GM18909 (cell line): ENCODE measurements around the gene BBS5.
"Not testable (repeated sequence)": the region's sequence is repeated elsewhere in the genome, so short reads cannot be mapped to it uniquely, and the experiment has no call there.

Experiments used
- ATAC-seq: cut with Tn5 transposase; IDR thresholded peaks from one replicate; pipeline ENCODE4 v1.9.1; 2021; ENCODE audit warnings: mild to moderate bottlenecking; ENCODE audit not compliant: unreplicated experiment, poor library complexity

The BBS5 gene

GRCh38 chr2:169480079-169480465 lies 778 bp downstream of the BBS5 start:
- ATAC-seq, result no peak

GRCh38 chr2:169485650-169486138 lies 6.4 kb downstream of the BBS5 start:
- no peak for ATAC-seq

- ATAC-seq, result no peak
These were observed 7.2 kb downstream of the BBS5 start for GRCh38 chr2:169486487-169486886.

- ATAC-seq, result no peak
These were observed 11.5 kb downstream of the BBS5 start for GRCh38 chr2:169490834-169491233.

GRCh38 chr2:169491378-169491777 lies 12.1 kb downstream of the BBS5 start:
- ATAC-seq, result no peak

- ATAC-seq, result no peak
These were observed 14.1 kb downstream of the BBS5 start for GRCh38 chr2:169493360-169493759.

- no peak for ATAC-seq
These were observed 16.1 kb downstream of the BBS5 start for GRCh38 chr2:169495310-169495928.

- no peak for ATAC-seq
These were observed 25.4 kb downstream of the BBS5 start for GRCh38 chr2:169504651-169505050.

- no peak for ATAC-seq
These were observed 28.4 kb downstream of the BBS5 start for GRCh38 chr2:169507698-169508097.

- ATAC-seq, result no peak
These were observed 30.1 kb downstream of the BBS5 start, which contains the start of gene KLHL41 for GRCh38 chr2:169509298-169509885. Gene KLHL41 (plus strand): TSS chr2:169509702. CDS start chr2:169509779, 77 bp downstream.

GRCh38 chr2:169509955-169510354 lies 30.7 kb downstream of the BBS5 start:
- ATAC-seq, result no peak

GRCh38 chr2:169510496-169510895 lies 31.2 kb downstream of the BBS5 start:
- no peak for ATAC-seq

- ATAC-seq, result no peak
These were observed 32.5 kb downstream of the BBS5 start for GRCh38 chr2:169511818-169512217.

- no peak for ATAC-seq
These were observed 33.2 kb downstream of the BBS5 start for GRCh38 chr2:169512525-169512924.

GRCh38 chr2:169513094-169513493 lies 33.8 kb downstream of the BBS5 start:
- ATAC-seq, result no peak

GRCh38 chr2:169513926-169514325 lies 34.6 kb downstream of the BBS5 start:
- ATAC-seq, result no peak

GRCh38 chr2:169514758-169515157 lies 35.5 kb downstream of the BBS5 start:
- ATAC-seq, result not testable (repeated sequence)

- ATAC-seq, result not testable (repeated sequence)
These were observed 37.2 kb downstream of the BBS5 start for GRCh38 chr2:169516488-169516995.

- ATAC-seq, result no peak
These were observed 41.6 kb downstream of the BBS5 start for GRCh38 chr2:169520896-169521295.

GRCh38 chr2:169523681-169524080 lies 44.4 kb downstream of the BBS5 start:
- ATAC-seq, result no peak

- ATAC-seq, result no peak
These were observed 46.1 kb downstream of the BBS5 start for GRCh38 chr2:169525434-169525833.

- ATAC-seq, result no peak
These were observed 47.2 kb downstream of the BBS5 start for GRCh38 chr2:169526451-169526850.
